Astrocyte (in vitro differentiated cells and primary cell): Measurements from ENCODE around the gene SRPK1. TPM values are rescaled to one million over a fixed set of nuclear protein-coding genes. Genes with fewer than 3 reads are reported as not detected.

Experiments
- DNase-seq: peaks from one replicate; pipeline ENCODE4 v3.0.0-alpha.2; 2010; ENCODE audit warnings: low read depth
- FAIRE-seq: peaks from 2 replicates; lab custom pipeline; 2011; peaks lifted over from hg19 to GRCh38; lab: Jason Lieb, UNC
- H2AFZ ChIP-seq: 2 replicates; pipeline ENCODE4 v1.6.0; 2012; ENCODE audit warnings: low read depth, low read length, inconsistent platforms
- H3K27ac ChIP-seq: 2 replicates; pipeline ENCODE4 v1.5.1; 2011; ENCODE audit warnings: low read depth, low read length, inconsistent platforms
- H3K27me3 ChIP-seq: 2 replicates; pipeline ENCODE4 v1.6.0; 2011; ENCODE audit warnings: low read length, inconsistent platforms; ENCODE audit not compliant: insufficient read depth
- H3K36me3 ChIP-seq: 2 replicates; pipeline ENCODE4 v1.5.1; 2011; ENCODE audit warnings: low read length, inconsistent platforms; ENCODE audit not compliant: insufficient read depth
- H3K4me1 ChIP-seq: 2 replicates; pipeline ENCODE4 v1.5.1; 2011; ENCODE audit warnings: low read length, inconsistent platforms; ENCODE audit not compliant: insufficient read depth
- H3K4me2 ChIP-seq: 2 replicates; pipeline ENCODE4 v1.6.0; 2012; ENCODE audit warnings: low read length, inconsistent platforms
- H3K4me3 ChIP-seq: 2 replicates; pipeline ENCODE4 v1.5.1; 2011; ENCODE audit warnings: low read depth, mild to moderate bottlenecking, low read length, inconsistent platforms; ENCODE audit not compliant: insufficient read depth
- H3K79me2 ChIP-seq: 2 replicates; pipeline ENCODE4 v1.6.0; 2012; ENCODE audit warnings: mild to moderate bottlenecking, low read length, inconsistent platforms; ENCODE audit not compliant: insufficient read depth
- H3K9ac ChIP-seq: 2 replicates; pipeline ENCODE4 v1.6.0; 2012; ENCODE audit warnings: mild to moderate bottlenecking, low read length, inconsistent platforms
- H3K9me3 ChIP-seq: 2 replicates; pipeline ENCODE4 v1.5.1; 2012; ENCODE audit warnings: low read depth, mild to moderate bottlenecking, low read length, inconsistent platforms; ENCODE audit not compliant: insufficient read depth
- H4K20me1 ChIP-seq: 2 replicates; pipeline ENCODE4 v1.6.0; 2012; ENCODE audit warnings: low read length, inconsistent platforms; ENCODE audit not compliant: insufficient read depth
- H3K27ac Mint-ChIP-seq: one replicate; pipeline ENCODE4 v1.8.0; 2021; ENCODE audit warnings: mild to moderate bottlenecking, mixed read lengths; ENCODE audit not compliant: unreplicated experiment
- H3K27me3 Mint-ChIP-seq: one replicate; pipeline ENCODE4 v1.8.0; 2021; ENCODE audit warnings: low read depth, mixed read lengths; ENCODE audit not compliant: unreplicated experiment
- H3K36me3 Mint-ChIP-seq: one replicate; pipeline ENCODE4 v1.8.0; 2021; ENCODE audit warnings: low read depth, mixed read lengths; ENCODE audit not compliant: unreplicated experiment
- H3K4me1 Mint-ChIP-seq: one replicate; pipeline ENCODE4 v1.8.0; 2021; ENCODE audit warnings: low read depth, mixed read lengths; ENCODE audit not compliant: unreplicated experiment
- H3K4me3 Mint-ChIP-seq: one replicate; pipeline ENCODE4 v1.8.0; 2021; ENCODE audit warnings: mild to moderate bottlenecking, moderate library complexity, mixed read lengths; ENCODE audit not compliant: unreplicated experiment
- H3K9me3 Mint-ChIP-seq: one replicate; pipeline ENCODE4 v1.8.0; 2021; ENCODE audit warnings: mild to moderate bottlenecking, mixed read lengths; ENCODE audit not compliant: unreplicated experiment
- EZH2 ChIP-seq: IDR thresholded peaks from 2 replicates; pipeline ENCODE4 v1.6.1; 2012; ENCODE audit warnings: mild to moderate bottlenecking, low read length, inconsistent platforms; ENCODE audit not compliant: insufficient read depth
- total RNA-seq: library from RNA; stranded (reverse); gene quantifications from 2 replicates; pipeline ENCODE4 v1.2.1, GENCODE V29; 2021
- TF ChIP-seq, protein P1 (sequence below): IDR thresholded peaks from 2 replicates; pipeline ENCODE4 v1.5.1; 2011; ENCODE audit warnings: low read depth, mild to moderate bottlenecking, inconsistent platforms, low read length, moderate library complexity; ENCODE audit not compliant: insufficient read depth

The SRPK1 gene
- total RNA-seq, 1 donor from 2014 or later, result 58.6 TPM

DNA sequence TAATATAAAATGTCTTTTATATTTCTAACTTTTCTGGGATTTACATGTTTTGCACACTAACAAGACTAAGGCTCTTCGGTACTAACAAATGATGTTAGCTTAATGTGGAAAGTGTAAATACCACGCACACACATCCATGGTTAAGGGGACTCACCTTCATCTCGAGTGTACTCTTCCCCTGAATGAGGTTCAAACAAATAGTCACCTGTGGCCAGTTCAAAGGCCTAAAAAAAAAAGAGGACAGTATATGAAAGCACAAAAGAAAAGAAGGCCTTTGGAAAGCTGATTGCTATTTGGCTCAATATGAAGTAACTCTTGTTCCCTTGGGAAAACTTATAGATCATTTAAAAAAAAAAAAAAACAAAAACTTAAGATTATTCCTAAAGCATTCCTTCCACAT lies 78.5 kb downstream of the SRPK1 start:
- H3K36me3 Mint-ChIP-seq, result peaks cover 12% of the 10 kb centered on the region
- Histone ChIP-seq H3K9ac (no peak overlapping the region), H2AFZ (no peak overlapping the region), H3K36me3 (peaks cover 33% of the 10 kb centered on the region), H3K4me1 (no peaks in the 10 kb centered on the region), H3K27ac (no peak overlapping the region), H3K9me3 (no peaks in the 10 kb centered on the region), H3K4me2 (no peak overlapping the region), H3K4me3 (no peak overlapping the region), H3K27me3 (no peaks in the 10 kb centered on the region), H4K20me1 (peaks cover 3% of the 10 kb centered on the region), H3K79me2 (no peaks in the 10 kb centered on the region)
- FAIRE-seq, result no peak
- no peak overlapping the region for H3K27ac Mint-ChIP-seq
- no peaks in the 10 kb centered on the region for H3K4me1 Mint-ChIP-seq
- TF ChIP-seq EZH2, result no peak
- TF ChIP-seq, protein P1, sequence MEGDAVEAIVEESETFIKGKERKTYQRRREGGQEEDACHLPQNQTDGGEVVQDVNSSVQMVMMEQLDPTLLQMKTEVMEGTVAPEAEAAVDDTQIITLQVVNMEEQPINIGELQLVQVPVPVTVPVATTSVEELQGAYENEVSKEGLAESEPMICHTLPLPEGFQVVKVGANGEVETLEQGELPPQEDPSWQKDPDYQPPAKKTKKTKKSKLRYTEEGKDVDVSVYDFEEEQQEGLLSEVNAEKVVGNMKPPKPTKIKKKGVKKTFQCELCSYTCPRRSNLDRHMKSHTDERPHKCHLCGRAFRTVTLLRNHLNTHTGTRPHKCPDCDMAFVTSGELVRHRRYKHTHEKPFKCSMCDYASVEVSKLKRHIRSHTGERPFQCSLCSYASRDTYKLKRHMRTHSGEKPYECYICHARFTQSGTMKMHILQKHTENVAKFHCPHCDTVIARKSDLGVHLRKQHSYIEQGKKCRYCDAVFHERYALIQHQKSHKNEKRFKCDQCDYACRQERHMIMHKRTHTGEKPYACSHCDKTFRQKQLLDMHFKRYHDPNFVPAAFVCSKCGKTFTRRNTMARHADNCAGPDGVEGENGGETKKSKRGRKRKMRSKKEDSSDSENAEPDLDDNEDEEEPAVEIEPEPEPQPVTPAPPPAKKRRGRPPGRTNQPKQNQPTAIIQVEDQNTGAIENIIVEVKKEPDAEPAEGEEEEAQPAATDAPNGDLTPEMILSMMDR, result no peak
- H3K27me3 Mint-ChIP-seq, result no peaks in the 10 kb centered on the region
- DNase-seq, result no peak
- no peaks in the 10 kb centered on the region for H3K9me3 Mint-ChIP-seq
- no peak overlapping the region for H3K4me3 Mint-ChIP-seq

DNA sequence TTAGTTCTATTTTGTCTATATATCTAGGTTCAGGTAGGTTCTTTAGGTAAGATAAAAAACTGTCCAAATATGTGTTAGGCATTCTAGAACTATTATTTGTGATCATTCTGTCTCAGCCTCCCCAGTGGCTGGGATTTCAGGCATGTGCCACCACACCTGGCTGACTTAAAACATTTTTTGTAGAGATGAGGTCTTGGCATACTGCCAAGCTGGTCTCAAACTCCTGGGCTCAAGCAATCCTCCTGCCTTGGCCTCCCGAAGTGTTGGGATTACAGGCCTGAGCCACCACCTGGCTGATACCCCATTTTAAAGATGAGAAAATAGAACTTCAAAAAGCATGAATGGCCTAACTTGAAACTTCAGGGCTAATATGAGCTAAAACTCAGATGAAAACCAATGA lies 81.9 kb downstream of the SRPK1 start:
- FAIRE-seq (no peak), DNase-seq (no peak)
- Histone ChIP-seq H4K20me1 (no peaks in the 10 kb centered on the region), H3K27ac (no peak overlapping the region), H3K9me3 (no peaks in the 10 kb centered on the region), H2AFZ (no peak overlapping the region), H3K27me3 (no peaks in the 10 kb centered on the region), H3K36me3 (peaks cover 46% of the 10 kb centered on the region), H3K4me2 (no peak overlapping the region), H3K79me2 (no peaks in the 10 kb centered on the region), H3K4me3 (no peak overlapping the region), H3K4me1 (no peaks in the 10 kb centered on the region), H3K9ac (no peak overlapping the region)
- TF ChIP-seq, protein P1, result no peak
- TF ChIP-seq EZH2, result no peak
- Mint-ChIP-seq H3K9me3 (no peaks in the 10 kb centered on the region), H3K27ac (no peak overlapping the region), H3K4me3 (no peak overlapping the region), H3K4me1 (no peaks in the 10 kb centered on the region), H3K27me3 (no peaks in the 10 kb centered on the region), H3K36me3 (peaks cover 5% of the 10 kb centered on the region)

- no peaks in the 10 kb centered on the region for H3K79me2 ChIP-seq
- Mint-ChIP-seq H3K9me3 (peaks cover 2% of the 10 kb centered on the region), H3K27me3 (no peaks in the 10 kb centered on the region), H3K27ac (no peak overlapping the region), H3K36me3 (no peaks in the 10 kb centered on the region), H3K4me1 (no peaks in the 10 kb centered on the region), H3K4me3 (no peak overlapping the region)
- H3K4me1 ChIP-seq, result no peaks in the 10 kb centered on the region
- no peaks in the 10 kb centered on the region for H4K20me1 ChIP-seq
- H3K4me3 ChIP-seq, result no peak overlapping the region
- no peaks in the 10 kb centered on the region for H3K27me3 ChIP-seq
- no peak overlapping the region for H3K27ac ChIP-seq
- no peak overlapping the region for H3K9ac ChIP-seq
- peak; percentile 9 for DNase-seq
- no peaks in the 10 kb centered on the region for H3K9me3 ChIP-seq
- no peak overlapping the region for H3K4me2 ChIP-seq
- no peak for FAIRE-seq
- peaks cover 30% of the 10 kb centered on the region for H3K36me3 ChIP-seq
- TF ChIP-seq EZH2, result no peak
- TF ChIP-seq, protein P1, result no peak
- H2AFZ ChIP-seq, result no peak overlapping the region
These were observed 87.4 kb downstream of the SRPK1 start for GRCh38 chr6:35833536-35833935.
